Left lobe of liver (tissue), 2 donors: ENCODE results near the gene NEURL1. TPM values are rescaled to one million over a fixed set of nuclear protein-coding genes. Genes with fewer than 3 reads are reported as not detected.

ENCODE experiments used
- ATAC-seq: fragments of 200-7000 bp; cut with Tn5 transposase; one replicate; pipeline ENCODE4 v1.9.1; 2020; ENCODE audit warnings: mild to moderate bottlenecking, moderate library complexity
- DNase-seq: peaks from one replicate; pipeline ENCODE4 v3.0.0-alpha.2; 2020; ENCODE audit warnings: low spot score
- total RNA-seq: library from RNA; stranded (reverse); gene quantifications from one replicate; pipeline ENCODE4 v1.2.1, GENCODE V29; 2021
- donor health status: DM: no; HTN: no; CAD: no; lungs with moderate emphysema.
- donor health status: DM: no; HTN: yes; CAD: no.

The NEURL1 gene
- total RNA-seq, 1 donor from 2014 or later, result 1.7 TPM

DNA sequence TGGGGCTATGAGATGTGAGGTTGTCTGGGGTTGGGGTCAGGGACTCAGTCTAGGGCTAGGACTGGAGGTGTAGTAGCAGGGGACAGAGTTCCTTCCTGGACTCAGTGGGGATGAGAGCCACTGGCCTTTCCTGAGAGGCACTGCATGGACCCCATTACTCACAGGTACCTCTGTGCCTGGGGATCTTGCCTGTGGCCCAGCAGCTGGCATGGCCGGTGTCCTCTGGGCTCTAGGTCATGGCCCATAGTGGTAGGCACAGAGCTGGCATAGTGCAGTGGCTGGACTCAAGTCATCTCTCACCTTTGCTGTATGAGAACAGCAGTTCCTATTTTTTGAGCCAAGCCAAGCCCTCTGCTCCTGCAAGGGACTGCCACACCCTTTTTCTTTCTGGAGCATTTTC lies 51.9 kb downstream of the NEURL1 start:
- peak; percentile 78 for ATAC-seq
- DNase-seq, result peak; percentile 75

DNA sequence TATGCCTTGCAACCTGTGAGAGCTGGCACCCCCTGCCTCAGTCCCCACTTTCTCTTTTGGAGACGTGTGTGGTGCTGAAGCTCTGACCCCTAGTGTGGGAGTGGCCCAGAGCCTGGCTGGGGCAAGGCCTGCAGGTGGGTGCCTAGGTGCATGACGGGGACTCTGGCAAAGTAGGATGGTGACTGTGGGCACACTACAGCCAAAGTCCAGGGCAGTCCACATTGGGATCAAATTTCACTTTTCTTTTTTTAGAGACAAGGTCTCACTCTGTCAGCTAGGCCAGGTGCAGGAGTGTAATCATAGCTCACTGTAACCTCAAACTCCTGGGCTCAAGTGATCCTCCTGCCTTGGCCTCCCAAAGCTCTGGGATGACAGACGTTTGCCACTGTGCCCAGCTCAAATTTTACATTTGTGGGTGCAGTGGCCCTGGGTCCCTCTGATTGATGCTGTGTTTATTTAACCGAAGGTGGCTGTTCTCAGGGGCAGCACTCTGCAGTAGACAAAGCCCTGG lies 52.3 kb downstream of the NEURL1 start:
- peak; percentile 87 for DNase-seq
- ATAC-seq, result peak; percentile 88

DNA sequence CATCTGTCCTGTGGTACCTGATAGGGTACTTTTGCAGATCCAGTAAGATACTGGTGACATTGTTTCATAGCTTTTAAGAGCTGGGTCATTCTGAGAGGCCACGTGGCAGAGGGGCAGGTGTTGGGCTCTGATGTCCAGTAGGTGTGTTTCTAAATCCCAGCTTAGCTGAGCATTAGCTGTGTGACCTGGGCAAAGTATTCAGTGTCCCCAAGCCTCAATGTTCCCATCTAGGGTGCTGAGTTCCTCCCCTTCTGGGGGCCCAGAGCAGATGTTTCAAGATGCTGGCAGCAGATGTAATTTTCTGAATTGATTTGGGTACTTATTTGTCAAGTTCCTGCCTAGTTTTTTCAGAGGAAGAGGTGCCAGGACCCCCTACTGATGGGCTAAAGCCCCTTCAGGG lies 52.9 kb downstream of the NEURL1 start:
- DNase-seq (peak; percentile 22), ATAC-seq (no peak)

DNA sequence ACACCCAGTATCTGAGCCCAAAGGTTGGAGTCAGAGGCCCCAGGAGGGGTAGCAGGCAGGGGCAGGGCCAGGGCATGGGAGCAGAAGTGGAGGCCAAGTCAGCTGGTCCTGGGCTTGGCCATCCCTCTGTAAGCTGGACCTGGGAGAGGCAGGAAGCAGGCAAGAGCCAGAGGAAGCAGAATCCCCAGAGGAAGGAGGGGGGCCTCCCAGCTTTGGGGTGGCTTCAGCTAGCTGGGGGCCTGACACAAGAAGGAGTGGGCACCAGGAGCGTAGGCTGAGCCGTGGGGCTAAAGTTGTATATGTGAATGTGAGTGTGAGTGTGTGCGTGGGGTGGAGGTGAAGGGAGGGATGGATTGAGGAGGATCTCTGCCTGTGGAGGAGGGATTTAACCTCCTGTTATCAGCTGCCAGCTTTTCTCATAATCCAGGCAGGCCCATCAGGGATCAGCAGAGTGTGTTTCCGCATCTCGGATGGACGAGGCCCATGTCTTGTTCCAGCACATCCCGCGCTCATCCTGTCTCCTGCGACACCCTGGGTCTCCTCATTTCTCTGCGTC lies 54.0 kb downstream of the NEURL1 start:
- peak; percentile 40 for DNase-seq

DNA sequence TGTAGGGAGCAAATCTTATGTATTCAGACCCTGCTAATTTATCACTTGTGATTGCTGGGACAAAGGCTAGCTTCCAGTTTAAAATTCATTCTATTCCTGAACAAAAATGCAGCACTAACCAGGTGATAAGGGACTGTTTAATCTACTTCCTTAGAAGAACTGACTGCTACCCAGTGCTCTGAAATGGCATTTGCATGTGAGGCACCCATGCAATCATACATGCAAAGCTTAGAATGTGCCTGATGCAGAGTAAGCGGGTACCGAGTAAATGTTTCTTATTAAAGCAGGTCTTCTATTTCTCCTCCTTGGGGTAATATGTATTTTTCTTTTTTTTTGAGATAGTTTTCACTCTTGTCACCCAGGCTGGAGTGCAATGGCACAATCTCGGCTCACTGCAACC lies 54.5 kb downstream of the NEURL1 start:
- DNase-seq (no peak), ATAC-seq (no peak)

More for the DNA sequence above, 54.0 kb downstream of the NEURL1 start:
- ATAC-seq, result no peak

DNA sequence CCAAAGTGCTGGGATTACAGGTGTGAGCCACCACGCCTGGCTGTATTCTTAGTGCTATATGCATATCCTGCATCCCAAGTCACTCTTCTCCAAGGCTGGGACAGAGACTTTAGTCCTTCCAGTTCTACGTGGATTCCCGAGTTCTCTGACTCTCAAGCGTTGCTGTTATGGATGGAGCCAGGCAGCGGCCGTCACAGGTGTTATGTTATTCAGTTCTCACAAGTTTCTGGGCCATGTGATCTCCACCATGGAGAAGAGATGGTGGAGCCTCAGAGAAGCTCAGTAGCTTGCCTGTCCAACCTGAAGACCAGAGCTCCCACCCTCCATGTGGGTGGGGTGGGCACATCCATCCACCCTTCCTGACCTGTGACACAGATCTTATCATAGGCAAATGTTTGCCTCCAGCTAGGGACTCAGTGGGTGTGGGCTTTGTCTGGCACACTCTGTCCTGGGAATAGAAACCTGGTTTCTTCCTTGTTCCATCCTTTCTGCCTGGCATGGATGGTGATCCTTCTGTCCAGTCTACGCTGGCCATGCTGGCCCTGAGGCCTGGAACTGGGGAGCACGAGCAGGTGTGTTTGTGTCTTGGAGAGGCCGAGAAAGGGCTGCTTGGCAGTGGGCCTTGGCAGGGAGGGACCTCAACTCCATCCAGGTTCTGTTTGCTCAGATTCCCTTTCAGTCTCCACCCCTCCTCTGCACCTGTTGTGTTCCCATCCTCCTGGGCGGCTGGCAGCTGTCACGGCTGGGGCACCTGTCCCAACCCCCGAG lies 55.3 kb downstream of the NEURL1 start:
- DNase-seq, result peak; percentile 29
- ATAC-seq, result no peak

DNA sequence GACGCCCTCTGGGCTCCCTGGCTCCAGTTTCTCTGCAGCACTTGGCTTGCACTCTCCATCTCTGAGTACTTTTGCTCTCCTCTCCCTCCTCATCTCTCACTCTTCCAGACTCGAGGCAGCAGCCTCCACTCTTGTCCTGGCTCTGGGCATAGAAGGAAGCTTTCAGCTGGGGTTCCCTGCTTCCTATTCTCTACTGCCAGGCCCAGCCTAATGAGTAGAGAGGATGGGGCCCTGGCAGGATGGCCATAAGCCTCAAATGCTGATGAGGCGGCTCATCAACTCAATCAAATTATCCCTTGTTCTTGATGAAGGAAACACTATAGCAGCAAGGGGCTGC lies 55.8 kb downstream of the NEURL1 start:
- no peak for DNase-seq
- ATAC-seq, result no peak

DNA sequence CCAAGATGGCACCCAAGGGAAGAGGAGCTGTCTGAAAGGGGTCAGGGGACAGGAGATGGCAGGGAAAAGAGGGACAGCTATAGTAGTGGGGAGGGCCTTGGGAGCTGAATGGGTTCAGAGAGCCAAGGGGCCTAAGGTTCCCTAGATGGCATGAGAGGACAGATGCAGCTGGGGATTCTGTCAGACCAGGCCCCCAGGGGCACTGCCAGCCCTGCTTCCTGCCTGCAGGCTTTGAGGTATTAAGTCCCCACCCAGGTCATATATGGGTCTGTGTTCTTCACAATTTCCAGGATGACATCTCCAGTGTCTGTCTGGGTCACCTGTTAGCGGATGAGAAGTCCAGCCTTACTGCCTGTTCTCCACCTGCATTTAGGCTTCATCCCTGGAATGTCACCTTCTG lies 56.7 kb downstream of the NEURL1 start:
- ATAC-seq (no peak), DNase-seq (no peak)

DNA sequence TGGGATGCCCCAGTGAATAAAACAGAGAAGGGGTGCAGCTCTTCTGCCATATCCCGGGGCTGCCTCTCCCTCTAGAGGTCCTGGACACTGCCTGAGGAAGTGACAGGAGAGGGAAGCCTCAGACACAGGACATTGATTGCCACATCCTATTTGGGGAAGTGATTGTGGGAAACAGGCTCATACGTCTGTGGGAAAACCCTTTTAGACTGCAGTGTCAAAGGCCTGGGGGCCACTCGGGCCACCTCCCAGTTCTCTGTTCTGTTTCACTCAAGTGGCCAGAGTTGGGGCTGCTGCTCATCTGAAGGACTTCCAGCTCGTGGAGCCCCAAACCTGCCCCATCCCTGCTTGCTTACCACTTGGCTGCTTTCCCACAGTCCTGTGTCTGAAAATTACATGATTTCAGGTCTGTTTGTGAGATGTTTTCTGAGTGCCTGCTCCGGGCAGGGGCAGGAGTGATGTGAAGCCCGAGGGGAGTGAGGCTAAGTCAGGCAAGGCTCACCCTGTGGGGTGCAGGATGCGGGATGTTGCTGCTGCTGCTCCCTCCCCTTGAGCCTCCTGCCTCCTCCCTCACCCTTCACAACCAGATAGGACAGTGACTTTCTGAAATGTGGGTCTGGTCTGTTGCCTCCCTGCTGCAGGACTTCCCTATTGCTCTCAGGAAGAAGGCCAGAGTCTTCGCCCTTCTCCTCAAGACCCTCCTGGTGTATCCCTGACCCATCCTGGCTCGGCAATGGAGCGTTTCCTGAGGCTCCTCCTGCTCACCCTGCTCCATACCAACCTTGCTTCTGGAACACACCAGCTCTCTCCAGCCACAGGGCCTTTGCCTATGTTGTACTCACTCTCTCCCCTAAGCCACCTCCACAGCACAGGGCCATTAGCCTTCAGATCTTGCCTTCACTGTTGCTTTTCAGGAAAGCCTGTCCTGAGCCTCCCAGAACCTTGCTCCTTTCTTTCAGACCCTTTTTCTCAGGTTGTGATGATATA lies 58.4 kb downstream of the NEURL1 start:
- DNase-seq (no peak), ATAC-seq (peak; percentile 9)

DNA sequence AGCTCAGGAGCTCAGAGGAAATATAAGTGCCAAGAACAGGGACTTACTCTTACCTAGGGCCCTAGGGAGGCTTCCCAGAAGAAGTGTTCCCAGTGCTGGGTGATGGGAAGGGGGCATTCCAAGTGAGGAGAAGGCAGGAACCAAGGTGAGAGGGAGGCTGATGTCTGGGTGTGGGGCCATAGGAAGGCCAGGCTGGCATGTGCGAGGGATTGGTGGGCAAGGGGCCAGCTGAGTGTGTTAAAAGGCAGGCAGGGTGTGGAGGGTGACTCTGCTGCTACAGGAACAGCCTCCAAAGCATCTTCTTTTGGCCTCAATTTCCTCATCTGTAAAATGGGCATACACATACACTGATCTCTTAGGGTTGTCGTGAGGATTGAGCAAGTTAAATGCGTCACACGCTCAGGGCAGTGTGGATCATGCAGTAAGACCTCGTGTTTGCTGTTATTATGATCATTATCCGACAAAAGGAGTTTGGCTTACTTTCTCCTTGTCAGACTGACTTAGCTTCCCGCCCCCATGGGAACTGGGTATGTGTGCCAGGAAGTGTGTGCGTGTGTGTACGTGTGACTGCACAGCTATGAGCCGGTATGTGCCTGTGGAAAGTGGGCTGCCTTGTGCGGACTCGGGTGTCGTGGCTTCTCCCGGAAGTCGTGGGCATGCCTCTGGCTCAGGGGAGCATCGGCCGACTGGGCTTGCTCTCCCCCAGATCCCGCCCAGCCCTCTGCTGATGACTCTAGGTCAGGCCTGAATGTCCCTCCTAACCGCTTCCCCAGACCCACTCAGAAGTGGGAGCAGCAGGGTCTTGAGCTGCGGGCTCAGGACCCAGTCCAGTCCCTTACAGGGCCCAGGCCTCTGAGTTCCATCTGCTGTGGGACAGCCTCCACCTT lies 59.6 kb downstream of the NEURL1 start:
- no peak for ATAC-seq
- no peak for DNase-seq

DNA sequence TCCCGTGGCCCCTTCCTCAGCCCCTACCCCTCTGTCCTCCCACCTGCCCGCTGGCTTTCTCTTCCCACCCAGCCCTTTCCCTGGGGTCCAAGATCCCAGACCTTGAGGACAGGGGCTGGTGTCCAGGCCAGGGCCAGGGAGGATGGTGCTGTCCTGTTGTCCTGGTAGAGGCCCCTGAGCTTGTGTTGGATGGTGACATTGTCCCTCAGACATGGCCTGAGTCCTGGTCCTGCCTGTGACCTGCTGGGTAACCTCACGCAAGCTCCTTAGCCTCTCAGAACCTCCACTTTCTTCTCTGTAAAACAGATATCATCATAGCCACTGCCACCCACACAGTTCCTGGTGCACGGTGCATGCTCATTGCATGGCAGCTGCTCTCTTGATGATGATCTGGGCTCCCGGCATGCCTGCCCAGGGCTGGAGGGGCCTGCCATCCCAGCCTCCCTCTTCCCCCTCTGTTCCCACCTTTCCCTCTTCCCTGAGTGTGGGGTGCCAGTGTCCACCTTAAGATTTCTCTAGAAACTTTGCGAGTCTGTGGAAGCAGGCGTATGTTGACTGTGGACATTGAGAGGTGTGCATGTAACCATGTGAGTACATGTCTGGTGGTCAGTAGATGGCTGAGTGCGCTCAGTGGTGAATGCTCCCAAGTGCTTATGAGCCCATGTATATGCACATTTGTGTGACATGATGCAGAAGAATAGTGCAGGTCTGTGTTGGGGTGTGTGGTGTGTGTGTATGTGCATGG lies 60.4 kb downstream of the NEURL1 start:
- ATAC-seq (no peak), DNase-seq (no peak)

DNA sequence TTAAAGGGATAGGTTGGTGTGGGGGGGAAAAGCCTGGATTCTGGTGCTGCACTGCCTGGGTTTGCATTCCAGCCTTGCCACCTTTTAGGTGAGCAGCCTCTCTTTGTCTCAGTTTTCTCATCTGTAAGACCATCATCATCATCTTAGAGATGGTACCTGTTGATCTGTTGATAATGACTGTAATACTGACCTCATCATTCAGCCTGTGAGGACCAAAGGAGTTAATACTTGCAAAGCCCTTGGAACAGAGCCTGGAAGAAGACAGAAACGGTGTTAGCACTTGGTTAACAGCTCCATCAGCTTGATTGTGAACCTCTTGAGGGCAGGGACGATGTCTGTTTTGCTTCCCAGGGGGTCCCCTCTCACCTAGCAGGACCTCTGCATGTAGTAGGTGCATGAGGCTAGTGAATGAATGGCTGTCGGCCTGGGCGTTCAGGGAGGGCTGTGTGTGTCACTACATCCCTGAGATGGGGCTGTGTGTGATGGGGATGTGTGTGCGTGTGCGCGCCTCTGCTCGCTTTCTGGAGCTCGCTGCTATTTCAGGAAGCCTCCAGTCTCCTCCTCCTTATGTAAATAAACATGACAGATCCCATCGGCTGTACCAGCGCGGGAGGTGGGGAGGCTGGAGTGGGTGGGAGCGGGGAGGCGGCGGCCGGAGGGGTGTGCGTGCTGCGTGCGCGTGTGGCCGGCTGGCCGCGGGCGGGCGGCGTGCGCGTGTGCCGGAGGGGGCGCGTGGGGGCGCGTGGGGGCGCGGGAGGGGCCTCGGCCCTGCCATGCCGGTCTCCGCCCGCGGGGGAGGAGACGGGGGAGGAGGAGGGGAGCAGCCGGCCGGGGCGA lies 61.2 kb downstream of the NEURL1 start:
- DNase-seq (no peak), ATAC-seq (peak; percentile 65)

DNA sequence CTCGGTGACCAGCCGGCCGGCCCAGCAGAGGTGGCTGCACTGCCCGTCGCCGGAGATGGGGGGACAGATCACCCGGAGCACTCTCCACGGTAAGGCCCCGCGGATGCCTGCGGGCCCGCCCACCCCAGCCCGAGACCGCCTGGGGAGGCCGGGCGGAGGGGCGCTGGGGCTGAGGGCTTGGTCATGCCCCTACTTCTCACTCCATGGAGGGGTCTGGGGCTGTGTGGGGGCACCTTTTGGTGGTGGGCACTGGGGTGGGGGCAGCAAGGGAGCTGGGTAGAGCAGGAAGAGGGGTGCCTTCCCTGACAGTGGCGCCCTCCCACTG lies 61.8 kb downstream of the NEURL1 start:
- ATAC-seq (no peak), DNase-seq (no peak)

DNA sequence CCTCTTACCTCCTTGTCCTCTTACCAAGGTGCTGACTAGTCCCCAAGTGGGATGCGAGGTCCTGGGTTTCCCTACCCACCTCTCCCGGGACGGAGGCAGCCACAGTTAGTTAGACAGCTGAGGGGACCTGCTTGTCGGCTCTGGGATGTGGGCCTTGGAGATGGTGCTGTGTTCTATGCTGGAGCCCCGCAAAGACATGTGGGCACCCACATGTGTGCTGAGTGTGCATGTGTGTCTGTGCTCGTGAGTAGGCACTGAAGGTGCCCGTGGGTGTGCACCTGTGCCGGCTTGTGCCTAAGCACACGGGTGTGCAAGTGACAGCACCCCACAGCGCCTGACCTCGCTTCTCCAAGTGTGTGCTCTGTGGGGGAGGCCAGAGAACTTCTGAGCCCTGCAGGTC lies 62.2 kb downstream of the NEURL1 start:
- no peak for DNase-seq
- no peak for ATAC-seq

DNA sequence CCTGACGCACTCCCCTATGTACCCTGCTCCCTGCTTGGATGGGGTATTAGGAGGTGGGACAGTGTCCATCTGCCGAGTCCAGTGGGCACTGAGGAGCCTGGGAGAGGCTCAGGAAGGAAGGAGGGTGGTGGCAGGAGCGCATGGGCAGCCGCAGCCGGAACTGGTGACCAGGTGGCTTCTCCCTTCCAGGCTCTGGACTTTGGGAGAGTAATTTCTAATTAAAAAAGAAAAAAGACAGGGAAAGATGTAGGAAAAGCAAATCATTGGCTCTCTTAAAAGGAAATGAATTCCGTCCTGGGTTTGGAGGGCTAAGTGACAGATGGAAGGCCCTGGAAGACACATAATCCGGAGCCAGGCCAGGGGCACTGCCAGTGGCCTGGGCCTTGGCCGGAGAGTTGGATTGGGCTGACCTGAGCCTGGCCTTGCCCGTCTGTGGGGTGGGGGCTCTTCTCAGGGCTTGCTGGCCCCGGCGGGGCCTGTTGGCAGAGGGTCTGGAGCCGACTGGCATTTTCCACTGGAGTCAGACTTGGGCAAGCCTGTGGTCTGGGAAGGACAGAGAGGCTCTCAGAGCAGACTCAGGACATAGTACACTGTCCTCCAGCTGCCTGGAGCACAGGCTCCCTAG lies 63.0 kb downstream of the NEURL1 start:
- DNase-seq (no peak), ATAC-seq (no peak)

DNA sequence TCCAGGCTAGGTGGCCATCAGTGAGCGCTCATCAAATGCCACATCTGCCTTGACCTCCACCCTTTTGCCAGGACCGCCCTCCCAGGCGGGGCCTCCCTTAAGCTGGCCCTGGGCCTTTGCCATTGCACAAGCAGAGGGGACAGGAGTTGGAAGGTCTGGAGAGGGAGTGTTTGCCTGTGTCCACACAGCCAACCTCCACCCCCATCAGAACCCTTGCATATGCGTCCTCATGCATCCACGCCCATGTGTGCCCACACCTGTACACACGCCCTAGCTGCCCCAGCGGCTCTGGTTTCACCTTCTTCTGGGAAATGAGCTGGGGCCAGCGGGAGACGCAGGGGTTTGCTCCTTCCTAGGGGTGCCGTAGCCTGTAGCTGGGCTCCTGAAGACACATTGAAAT lies 64.0 kb downstream of the NEURL1 start:
- DNase-seq, result peak; percentile 83
- peak; percentile 83 for ATAC-seq

DNA sequence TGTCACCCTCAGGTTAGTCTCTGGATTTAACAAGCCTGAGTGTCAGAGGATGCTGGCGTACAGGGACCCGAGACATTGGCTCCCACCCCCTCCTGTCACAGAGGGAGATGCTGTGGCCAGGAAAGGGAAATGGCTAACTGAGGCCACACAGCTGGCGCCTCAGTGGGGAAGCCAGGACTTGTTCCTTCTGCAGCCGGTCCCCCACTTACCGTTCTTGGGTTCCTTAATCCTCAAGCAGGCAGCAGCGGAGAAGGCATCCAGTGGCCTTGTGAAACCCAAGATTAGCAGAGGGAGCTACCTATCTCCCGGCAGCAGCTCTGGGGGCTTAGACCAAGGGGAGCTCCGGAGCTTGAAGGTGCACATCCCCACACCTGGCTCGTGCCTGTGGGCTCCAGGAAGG lies 65.4 kb downstream of the NEURL1 start:
- ATAC-seq (no peak), DNase-seq (no peak)

DNA sequence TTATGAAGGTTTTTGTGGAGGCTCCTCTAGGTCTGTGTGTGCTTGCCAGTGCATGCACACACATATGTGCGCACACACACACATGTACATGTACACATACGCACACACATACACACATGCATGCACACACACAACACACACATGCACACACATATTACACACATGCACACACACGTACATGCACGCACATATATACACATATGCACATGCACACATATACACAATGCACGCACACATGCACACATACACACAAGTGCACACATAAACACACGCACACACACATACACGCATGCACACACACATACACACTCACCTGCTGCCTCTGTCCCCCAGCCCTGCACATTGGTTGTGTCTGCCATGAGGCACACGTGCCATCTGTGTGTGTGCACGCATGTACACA lies 66.3 kb downstream of the NEURL1 start:
- ATAC-seq, result no peak
- no peak for DNase-seq

DNA sequence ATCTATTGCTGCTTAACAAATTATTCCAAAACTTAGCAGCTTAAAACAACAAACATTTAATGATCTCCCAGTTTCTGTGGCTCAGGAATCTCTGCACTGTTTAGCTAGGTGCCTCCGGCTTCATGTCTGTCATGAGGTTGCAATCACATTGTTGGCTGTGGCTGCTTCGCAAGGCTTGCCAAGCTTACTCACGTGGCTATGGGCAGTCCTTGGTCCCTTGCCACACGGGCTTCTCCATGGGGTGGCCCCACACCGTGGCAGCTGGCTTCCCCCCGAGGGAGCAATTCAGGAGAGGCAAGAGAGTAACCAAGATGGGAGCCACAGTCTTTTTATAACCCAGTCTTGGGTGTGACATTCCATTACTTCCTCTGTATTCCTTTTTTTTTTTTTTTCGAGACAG lies 67.4 kb downstream of the NEURL1 start:
- DNase-seq (no peak), ATAC-seq (peak; percentile 34)
